OCI-LY1 (cell line): ENCODE data around the gene SLC30A5.
A peak's percentile ranks its signal among the peaks of the same experiment; 100 is the strongest.
"Not testable (repeated sequence)": the region's sequence is repeated elsewhere in the genome, so short reads cannot be mapped to it uniquely, and the experiment has no call there.

Experiments used
- H2AFZ ChIP-seq: fragments of 200-600 bp; sonication (generic), shearing (Covaris generic); 2 replicates; pipeline ENCODE4 v1.6.0; 2014; ENCODE audit warnings: antibody characterized with exemption, mild to moderate bottlenecking, low read length
- H3F3A ChIP-seq: fragments of 200-600 bp; sonication (generic), shearing (Covaris generic); 2 replicates; pipeline ENCODE4 v1.6.0; 2014; ENCODE audit warnings: mild to moderate bottlenecking, antibody characterized with exemption, low read length, moderate library complexity; ENCODE audit not compliant: insufficient read depth
- H3K27ac ChIP-seq: fragments of 200-600 bp; sonication (generic); 2 replicates; pipeline ENCODE4 v1.5.1; 2014; ENCODE audit warnings: low read length, mixed run types, mild to moderate bottlenecking, low read depth; ENCODE audit not compliant: poor library complexity, severe bottlenecking
- H3K27me3 ChIP-seq: fragments of 200-600 bp; sonication (generic); 2 replicates; pipeline ENCODE4 v1.6.0; 2014; ENCODE audit warnings: antibody characterized with exemption, mild to moderate bottlenecking, low read length, moderate library complexity; ENCODE audit not compliant: insufficient read depth
- H3K36me3 ChIP-seq: fragments of 200-600 bp; sonication (generic); 2 replicates; pipeline ENCODE4 v1.6.1; 2014; ENCODE audit warnings: mild to moderate bottlenecking, antibody characterized with exemption, low read length, moderate library complexity, mixed read lengths; ENCODE audit not compliant: insufficient read depth
- H3K4me1 ChIP-seq: fragments of 200-600 bp; sonication (generic); 2 replicates; pipeline ENCODE4 v1.5.1; 2014; ENCODE audit warnings: mild to moderate bottlenecking, low read length, moderate library complexity; ENCODE audit not compliant: insufficient read depth, severe bottlenecking
- H3K4me2 ChIP-seq: fragments of 200-600 bp; sonication (generic), shearing (Covaris generic); 2 replicates; pipeline ENCODE4 v1.6.1; 2014; ENCODE audit warnings: low read length
- H3K4me3 ChIP-seq: fragments of 200-600 bp; sonication (generic); 2 replicates; pipeline ENCODE4 v1.5.1; 2014; ENCODE audit warnings: low read length, low read depth, mild to moderate bottlenecking, mixed read lengths; ENCODE audit not compliant: poor library complexity, severe bottlenecking
- H3K79me2 ChIP-seq: fragments of 200-600 bp; shearing (Covaris generic); 2 replicates; pipeline ENCODE4 v1.6.1; 2016; ENCODE audit warnings: mixed run types, low read length, mixed read lengths; ENCODE audit not compliant: insufficient read depth
- H3K9ac ChIP-seq: fragments of 200-600 bp; sonication (generic), shearing (Covaris generic); 2 replicates; pipeline ENCODE4 v1.6.1; 2014; ENCODE audit warnings: mild to moderate bottlenecking, low read length, mixed read lengths
- H3K9me2 ChIP-seq: fragments of 200-600 bp; sonication (generic), shearing (Covaris generic); 2 replicates; pipeline ENCODE4 v1.6.1; 2014; ENCODE audit warnings: low read depth, mild to moderate bottlenecking, low read length, mixed read lengths
- H3K9me3 ChIP-seq: fragments of 200-600 bp; shearing (Covaris generic); 2 replicates; pipeline ENCODE4 v1.6.1; 2014; ENCODE audit warnings: low read length, mixed read lengths
- H4K20me1 ChIP-seq: fragments of 200-600 bp; sonication (generic), shearing (Covaris generic); 2 replicates; pipeline ENCODE4 v1.6.0; 2016; ENCODE audit warnings: mild to moderate bottlenecking, low read length; ENCODE audit not compliant: insufficient read depth
- CTCF ChIP-seq: fragments of 200-600 bp; sonication (generic), shearing (Covaris generic); IDR thresholded peaks from 2 replicates; pipeline ENCODE4 v1.5.1; 2017; ENCODE audit warnings: mild to moderate bottlenecking, antibody characterized with exemption, low read length, moderate library complexity, mixed read lengths
- EZH2 ChIP-seq: fragments of 200-600 bp; sonication (generic), shearing (Covaris generic); IDR thresholded peaks from 2 replicates; pipeline ENCODE4 v1.8.0; 2017; ENCODE audit warnings: borderline replicate concordance, mixed run types, mild to moderate bottlenecking, antibody characterized with exemption, low read length, moderate library complexity, mixed read lengths

SLC30A5 gene

GRCh38 chr5:69099302-69099701, 5.5 kb downstream of the SLC30A5 start:
- no peak overlapping the region for H3K4me3 ChIP-seq
- H3K4me1 ChIP-seq: peaks cover 42% of the 10 kb centered on the region
- H4K20me1 ChIP-seq: no peaks in the 10 kb centered on the region
- H3K9me3 ChIP-seq: no peaks in the 10 kb centered on the region
- H3K9me2 ChIP-seq: no peaks in the 10 kb centered on the region
- no peak overlapping the region for H3K9ac ChIP-seq
- TF ChIP-seq CTCF (no peak), EZH2 (no peak)
- H2AFZ ChIP-seq: no peak overlapping the region
- H3K27me3 ChIP-seq: no peaks in the 10 kb centered on the region
- no peak overlapping the region for H3K4me2 ChIP-seq
- H3K27ac ChIP-seq: no peak overlapping the region
- peaks cover 26% of the 10 kb centered on the region for H3K79me2 ChIP-seq
- peaks cover 60% of the 10 kb centered on the region for H3K36me3 ChIP-seq
- no peaks in the 10 kb centered on the region for H3F3A ChIP-seq

GRCh38 chr5:69103521-69103920, 9.7 kb downstream of the SLC30A5 start:
- H3K4me1 ChIP-seq: peaks cover 47% of the 10 kb centered on the region
- no peaks in the 10 kb centered on the region for H4K20me1 ChIP-seq
- H3K4me2 ChIP-seq: no peak overlapping the region
- no peaks in the 10 kb centered on the region for H3K9me2 ChIP-seq
- H3K27ac ChIP-seq: peak overlapping the region; percentile 35
- peaks cover 63% of the 10 kb centered on the region for H3K36me3 ChIP-seq
- no peak overlapping the region for H3K9ac ChIP-seq
- no peak overlapping the region for H2AFZ ChIP-seq
- no peak for TF ChIP-seq EZH2
- TF ChIP-seq CTCF: no peak
- no peak overlapping the region for H3K4me3 ChIP-seq
- H3K9me3 ChIP-seq: no peaks in the 10 kb centered on the region
- H3K27me3 ChIP-seq: no peaks in the 10 kb centered on the region
- no peaks in the 10 kb centered on the region for H3F3A ChIP-seq
- peaks cover 14% of the 10 kb centered on the region; the same call in 1 of the 2 replicates for H3K79me2 ChIP-seq

GRCh38 chr5:69105996-69106906, 12.4 kb downstream of the SLC30A5 start:
- Histone ChIP-seq H3K36me3 (peaks cover 65% of the 10 kb centered on the region), H3K27me3 (no peaks in the 10 kb centered on the region), H3K4me3 (no peak overlapping the region), H3F3A (no peaks in the 10 kb centered on the region), H3K27ac (peak overlapping the region; percentile 74), H3K4me2 (peak overlapping the region; percentile 8; the same call in 1 of the 2 replicates), H3K9me3 (peaks cover 5% of the 10 kb centered on the region; the same call in 1 of the 2 replicates), H2AFZ (no peak overlapping the region), H3K4me1 (peaks cover 29% of the 10 kb centered on the region), H3K9ac (no peak overlapping the region; the same call in 1 of the 2 replicates), H3K79me2 (no peaks in the 10 kb centered on the region), H4K20me1 (no peaks in the 10 kb centered on the region), H3K9me2 (no peaks in the 10 kb centered on the region)
- TF ChIP-seq EZH2 (no peak), CTCF (no peak)

- H3K4me3 ChIP-seq, H3K9me3 ChIP-seq, H3K4me2 ChIP-seq, H4K20me1 ChIP-seq, H3F3A ChIP-seq, H3K9me2 ChIP-seq, H2AFZ ChIP-seq, H3K27me3 ChIP-seq, H3K79me2 ChIP-seq, H3K27ac ChIP-seq, H3K9ac ChIP-seq: not testable (repeated sequence)
- peaks cover 25% of the 10 kb centered on the region for H3K4me1 ChIP-seq
- H3K36me3 ChIP-seq: peaks cover 74% of the 10 kb centered on the region
Measured at GRCh38 chr5:69108367-69108766, 14.6 kb downstream of the SLC30A5 start.
